Activated naive CD4-positive, alpha-beta T cell treated with anti-CD3 and anti-CD28 coated beads, Interleukin-2, amount 50 U/mL, for 16 hours (primary cell): ENCODE measurements around the gene TMEM131L.

Experiments
- DNase-seq: peaks from one replicate; pipeline ENCODE4 v3.0.0-alpha.2; 2020

The TMEM131L gene

DNA sequence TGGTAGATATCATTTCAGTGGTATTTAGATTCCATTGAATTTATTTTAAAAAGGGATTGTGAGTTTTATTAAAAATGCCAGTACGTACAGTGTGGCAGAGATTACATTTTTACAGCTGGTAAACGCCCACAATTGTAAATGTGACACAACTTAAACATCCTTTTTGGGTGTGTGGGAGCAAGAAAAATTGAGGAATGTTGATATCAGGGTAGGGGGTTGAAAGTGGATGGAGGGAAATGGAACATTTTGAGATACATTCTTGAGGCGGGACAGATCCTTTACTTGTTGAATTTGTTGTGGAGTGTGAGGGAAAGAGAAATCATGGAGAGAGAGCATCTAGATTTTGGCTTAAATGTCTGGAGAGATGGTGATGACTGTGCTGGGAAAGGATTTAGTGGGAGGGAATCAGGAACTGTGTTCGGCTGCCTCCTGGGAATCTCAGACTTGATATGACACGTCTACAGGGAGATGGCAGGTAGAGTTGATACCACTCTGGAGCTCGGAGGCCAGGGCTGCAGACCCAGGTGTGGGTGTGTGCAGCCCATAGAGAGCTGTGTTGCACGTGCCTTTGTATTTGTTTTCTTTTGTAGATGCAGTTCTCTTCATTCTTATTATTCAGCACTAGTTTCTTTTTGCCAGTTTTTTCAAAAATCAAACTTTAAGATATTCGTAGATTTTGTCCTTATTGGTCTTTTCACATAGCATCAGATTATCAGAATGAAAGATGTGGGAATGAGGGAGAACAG is 10.8 kb downstream of the TMEM131L start:
- DNase-seq, result no peak

DNA sequence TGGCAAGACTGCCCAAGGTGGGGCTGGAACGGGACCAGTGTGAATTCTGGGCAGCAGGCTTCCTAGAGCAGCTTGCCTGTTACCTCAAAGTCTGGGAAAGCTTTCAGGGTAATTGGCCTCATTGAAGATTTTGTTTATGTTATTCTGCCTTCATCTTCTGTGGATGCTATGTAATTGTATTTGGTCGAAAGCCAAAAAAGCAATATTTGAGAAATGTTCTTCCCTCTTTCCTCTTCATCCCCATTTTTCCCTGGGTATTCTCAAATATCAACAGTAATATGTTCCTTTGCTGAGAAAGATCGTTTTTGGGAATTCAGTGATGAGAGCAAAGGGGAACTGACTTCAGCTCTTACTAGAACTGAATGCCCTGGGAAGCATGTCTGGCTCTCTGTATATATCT is 12.9 kb downstream of the TMEM131L start:
- no peak for DNase-seq

DNA sequence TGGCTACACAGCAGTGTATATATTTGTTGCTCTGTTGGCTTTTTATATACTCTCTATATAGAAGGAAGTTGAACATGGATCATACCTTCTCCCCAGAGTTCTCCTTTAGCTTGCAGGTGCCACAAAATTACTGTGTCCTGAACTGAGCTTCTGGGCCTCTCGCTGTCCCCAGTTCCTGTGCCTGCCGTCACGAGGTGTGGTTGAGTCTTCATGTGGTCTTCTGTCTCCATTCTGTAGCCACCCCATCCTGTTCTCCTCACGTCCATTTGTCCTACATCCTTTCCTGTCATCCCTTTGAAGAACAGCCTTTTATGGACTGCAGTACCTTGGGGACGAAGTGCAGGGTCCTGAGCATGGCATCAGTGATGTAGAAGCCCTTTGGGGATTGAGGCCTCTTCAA is 14.5 kb downstream of the TMEM131L start:
- DNase-seq, result no peak

DNA sequence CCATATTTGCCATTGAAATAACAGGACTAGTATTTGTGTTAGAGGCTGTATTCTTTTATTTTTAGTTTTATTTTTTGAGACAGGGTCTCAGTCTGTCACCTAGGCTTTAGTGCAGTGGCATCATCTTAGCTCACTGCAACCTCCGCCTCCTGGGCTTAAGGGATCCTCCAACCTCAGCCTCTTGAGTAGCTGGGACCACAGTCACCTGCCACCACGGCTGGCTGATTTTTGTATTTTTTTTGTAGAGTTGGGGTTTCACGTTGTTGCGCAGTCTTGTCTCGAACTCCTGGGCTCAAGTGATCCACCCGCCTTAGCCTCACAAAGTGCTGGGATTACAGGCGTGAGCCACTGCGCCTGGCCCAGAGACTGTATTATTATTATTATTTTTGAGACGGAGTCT is 15.3 kb downstream of the TMEM131L start:
- no peak for DNase-seq

DNA sequence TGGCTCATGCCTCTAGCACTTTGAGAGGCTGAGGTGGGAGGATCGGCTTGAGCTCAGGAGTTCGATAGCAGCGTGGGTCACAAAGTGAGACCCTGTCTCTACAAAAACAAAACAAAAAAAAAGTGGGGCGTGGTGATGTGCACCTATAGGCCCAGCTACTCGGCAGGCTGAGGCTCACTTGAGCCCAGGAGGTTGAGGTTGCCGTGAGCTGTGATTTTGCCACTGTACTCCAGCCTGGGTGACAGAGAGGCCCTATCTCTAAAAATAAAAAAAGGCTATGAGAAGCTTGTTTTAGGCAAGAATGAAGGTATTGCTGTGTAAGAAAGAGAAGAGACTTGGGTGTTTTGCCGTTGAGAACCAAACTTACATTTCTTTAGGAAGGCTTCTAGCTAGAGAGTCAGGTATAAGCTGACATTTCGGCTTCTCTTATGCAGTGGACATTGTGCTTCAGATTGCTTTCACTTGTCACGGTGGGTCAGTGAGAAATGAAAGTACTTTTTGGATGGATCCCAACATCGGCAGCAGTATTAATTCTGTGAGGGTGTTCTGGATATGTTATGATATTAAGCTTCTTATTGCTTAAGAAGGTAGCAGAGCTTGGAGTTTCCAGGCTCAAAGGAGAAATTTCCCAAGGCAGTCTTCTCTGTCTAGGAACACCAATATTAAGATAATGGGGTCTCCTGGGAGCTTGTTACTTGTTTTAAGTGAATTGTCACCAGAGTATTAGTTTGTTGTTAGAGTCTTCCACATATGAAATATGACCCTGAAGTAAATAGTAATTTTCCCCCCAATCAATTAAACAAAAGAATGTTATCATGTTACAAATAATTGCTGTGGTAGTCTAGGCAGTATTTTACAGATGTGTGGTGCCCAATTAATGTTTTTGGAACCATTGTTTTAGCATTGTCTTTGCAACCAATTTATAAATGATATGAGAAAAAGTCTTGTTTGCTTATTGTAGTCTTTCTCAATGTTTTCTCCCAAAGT is 17.6 kb downstream of the TMEM131L start:
- DNase-seq, result no peak

DNA sequence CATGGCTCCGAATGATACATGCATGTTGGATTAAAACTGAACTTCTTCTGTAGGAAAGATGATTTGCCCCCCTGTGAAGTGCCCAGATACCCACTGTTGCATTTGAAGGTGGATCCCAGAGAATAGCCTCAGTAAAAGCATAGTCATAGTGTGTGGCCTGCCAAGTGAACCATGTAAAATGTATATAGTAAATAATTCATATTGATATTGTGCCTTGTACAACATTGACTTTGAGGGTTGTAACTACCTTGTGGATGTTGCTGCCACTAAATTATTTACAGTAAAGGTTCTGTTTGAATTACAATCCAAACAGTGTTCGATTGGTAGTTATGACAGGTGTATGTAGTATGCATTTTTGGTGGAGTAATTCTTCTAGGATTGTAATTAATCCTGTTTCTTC is 19.2 kb downstream of the TMEM131L start:
- DNase-seq, result no peak

DNA sequence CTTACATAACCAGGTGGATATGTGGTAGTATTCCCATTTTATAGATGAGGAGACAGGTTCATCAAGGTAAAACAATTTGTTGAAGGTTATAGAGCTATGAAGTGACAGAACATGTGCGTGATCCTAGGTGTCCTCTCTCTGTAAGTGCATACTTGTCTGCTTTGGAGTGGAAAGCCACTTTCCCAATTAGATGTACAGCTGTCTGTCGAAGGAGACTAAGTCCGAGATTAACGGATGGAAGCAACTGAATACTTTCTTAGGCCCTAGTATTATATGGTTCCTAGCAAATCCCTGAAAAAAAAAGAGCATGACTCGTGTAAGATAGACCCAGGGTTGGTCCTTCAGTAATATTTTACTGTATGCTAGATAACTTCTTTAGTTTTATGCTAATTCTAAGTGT is 19.7 kb downstream of the TMEM131L start:
- no peak for DNase-seq

DNA sequence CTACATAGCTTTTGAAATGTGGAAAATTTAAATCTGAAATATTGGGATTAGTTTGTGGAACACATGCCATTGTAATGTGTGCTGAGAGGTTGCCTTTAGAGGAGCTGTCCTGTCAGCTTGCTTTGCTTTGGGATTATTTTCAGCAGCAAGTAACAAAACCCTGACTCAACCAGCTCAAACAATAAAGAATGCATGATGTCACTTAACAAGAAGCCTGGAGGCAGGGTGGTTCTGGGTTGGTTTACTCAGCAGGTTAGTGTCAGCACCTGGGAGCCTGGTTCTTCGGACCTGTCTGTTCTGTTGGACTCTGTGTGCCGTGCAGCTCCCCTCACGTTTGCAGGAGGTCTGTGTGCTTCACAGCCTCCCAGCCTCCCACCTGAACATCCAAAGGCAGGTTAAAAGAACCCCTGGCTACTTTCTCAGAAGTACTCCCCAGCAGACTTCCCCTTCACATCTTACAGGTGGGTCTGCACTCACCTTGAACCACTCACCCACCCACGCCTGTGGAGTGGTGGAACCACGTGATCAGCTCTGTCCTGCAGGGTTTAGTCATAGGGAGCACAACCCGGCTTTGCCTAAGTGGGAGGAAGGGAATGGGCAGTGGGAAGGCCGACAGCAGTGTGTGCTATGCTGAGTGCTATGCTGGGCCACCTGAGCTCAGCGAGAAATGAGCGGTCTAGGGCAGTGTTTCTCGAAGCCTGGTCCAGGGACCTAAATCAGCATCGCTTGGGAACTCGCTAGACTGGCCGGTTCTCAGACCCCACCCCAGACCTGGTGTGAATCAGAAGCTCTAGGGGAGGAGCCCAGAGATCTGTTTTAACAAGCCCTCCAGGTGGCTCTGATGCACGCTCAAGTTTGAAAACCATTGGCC is 20.4 kb downstream of the TMEM131L start:
- DNase-seq, result peak; percentile 46

DNA sequence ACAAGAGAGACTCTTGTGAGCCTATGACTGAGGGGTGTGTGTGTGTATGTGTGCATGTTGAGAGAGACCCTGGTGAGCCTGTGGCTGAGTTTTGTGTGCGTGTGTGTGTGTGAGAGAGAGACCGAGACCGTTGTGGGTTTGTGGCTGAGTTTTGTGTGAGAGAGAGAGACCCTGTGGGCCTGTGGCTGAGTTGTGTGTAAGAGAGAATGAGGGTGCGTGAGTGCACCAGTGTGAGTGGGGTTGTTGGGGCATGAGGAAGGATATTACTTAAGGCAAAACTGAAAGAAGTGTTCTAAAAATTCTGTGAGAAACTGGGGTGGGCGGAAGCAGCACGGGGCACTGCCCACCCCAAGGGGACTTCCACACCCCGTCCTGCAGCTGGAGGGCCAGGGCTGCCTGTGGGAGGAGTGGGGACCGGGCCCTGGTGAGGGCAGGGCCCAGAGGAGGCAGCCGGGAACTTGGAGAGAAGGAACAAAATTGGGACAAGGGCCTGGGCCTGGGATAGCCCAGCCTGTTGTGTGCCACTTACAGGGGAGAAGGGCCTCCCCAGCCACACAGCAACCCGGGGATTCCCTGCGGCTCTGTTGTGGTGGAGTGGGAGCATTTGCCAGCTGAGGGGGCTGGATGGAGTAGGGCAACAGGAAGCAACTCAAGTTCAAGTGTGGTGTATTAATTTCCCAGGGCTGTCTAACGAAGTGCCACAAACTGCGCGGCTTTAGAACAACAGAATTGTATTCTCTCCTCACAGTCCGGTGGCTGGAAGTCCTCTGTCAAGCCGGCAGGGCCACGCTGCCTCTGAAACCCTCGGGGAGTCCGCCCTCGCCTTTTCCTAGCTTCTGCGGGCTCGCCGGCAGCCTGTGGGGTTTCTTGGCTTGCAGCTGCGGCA is 22.1 kb downstream of the TMEM131L start:
- DNase-seq, result peak; percentile 78

DNA sequence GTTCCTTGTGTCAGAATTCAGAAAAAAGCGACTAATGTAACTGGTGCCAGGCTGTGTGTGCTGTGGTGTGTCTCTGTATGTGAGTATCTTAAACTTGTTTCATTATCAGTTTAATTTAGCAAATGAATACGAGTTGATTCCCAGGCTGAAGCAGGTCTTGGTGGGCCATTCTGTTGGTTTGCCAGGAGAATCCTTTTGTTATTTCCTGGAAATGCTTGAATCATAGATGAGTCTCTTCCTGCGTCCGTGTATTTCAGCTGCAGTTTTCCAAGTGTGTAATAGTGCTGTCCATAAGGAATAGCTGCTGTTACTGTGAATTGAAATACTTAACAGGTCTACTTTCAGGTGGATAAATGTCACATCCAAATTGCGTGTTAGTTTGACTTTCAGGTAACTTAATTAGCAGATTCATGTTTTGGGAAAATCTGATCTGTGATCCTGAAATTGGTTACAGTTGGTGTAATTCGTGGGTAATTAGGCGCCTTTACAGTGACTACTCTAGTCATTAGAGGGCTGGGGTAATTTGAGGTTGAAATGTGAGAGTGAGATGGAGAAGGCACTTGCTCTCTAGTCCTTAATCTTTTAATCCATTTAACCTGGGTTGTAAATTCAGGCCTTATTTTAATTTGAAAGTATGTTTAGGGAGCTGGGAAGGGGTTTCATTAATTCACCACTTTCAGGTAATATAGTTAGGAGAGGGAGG is 23.8 kb downstream of the TMEM131L start:
- DNase-seq, result no peak

DNA sequence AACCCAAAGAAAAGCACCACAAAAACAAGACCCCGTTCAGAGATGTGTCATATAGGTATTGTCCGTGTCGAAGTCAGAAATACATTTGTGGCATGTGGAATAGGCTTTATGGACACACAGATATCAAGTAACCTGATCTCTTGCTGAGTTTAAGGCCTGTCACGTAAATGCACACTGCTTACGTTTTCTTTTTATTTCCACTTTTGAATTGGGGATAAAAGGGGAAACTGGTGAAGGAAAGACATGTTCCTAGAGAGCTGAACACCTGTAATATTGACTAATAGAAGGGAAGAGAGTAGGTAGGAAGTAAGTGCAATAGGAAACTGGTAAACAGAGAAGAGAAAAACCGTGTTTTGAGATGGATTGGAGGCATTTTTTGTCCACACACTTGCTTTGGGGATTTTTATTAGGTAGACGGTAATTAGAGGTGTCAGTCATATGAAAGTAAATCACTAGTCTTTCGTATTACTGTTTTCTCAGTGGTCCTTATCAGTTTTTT is 24.9 kb downstream of the TMEM131L start:
- no peak for DNase-seq

DNA sequence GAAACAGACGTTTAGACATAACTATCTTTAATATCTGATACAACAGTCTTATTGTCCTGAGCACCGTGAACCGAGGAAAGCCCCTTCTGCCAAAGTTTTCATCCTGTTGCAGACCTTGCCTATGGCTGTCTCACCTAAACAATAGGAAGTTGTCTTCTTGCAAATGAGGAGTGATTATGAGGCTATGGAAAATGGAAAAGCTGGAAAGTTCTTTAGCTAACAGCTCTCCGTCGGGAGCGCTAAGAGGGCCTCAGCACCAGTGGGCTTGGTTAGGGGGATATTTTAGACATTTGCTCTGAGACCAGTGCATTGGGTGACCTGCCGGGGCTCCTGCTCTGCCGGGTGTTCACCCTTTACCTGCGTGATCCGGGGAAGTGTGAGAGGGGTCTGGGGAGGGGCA is 28.4 kb downstream of the TMEM131L start:
- DNase-seq, result no peak

DNA sequence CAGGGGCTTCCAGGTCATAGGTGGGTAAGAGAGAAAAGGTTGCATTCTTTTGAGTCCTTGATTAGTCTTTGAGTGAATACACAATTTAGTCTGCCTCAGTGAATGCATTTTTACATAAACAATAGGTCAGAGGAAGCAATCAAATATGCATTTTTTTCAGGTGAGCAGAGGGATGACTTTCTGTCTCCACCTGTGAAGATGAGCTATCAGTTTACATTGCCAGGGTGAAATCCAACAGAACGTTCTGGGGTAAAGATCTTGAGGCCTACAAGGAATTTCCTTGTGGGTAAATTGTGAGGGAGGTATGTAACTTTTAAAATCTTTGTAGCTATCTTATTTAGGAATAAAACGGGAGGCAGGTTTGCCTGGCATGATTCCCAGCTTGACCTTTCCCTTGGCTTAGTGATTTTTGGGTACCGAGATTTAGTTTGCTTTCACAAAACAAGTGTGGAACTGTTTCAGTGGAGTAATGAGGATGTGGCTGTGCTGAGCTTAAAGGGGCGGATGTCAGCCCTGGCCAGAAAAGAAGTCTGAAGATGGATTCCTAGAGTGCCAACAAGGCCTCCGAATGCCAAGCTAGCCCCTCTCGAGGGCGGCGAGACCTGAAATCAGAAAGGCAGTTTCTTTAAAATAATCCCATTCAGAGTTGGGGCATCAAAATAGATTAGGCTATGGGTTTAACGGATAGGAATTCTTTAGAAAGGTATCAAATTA is 29.5 kb downstream of the TMEM131L start:
- no peak for DNase-seq

DNA sequence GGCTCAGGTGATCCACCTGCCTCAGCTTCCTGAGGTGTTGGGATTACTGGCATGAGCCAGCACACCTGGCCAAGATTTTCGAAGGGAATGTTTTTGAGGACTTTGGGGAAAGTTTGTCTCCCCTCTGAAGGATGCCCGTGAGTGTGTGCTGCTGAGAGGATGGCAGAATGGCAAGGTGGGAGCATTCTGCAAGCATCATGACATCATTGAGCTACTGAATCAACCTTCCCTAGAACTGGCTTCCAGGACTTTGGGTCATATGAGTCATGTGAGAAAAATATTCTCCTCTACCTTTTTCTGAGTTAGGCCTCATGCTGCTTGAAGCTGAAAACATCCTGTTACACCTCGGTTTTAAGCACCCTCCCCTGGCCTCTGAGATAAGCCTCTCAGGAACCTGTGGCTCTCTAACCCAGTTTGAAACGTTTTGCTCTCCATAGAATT is 31.0 kb downstream of the TMEM131L start:
- peak; percentile 53 for DNase-seq

DNA sequence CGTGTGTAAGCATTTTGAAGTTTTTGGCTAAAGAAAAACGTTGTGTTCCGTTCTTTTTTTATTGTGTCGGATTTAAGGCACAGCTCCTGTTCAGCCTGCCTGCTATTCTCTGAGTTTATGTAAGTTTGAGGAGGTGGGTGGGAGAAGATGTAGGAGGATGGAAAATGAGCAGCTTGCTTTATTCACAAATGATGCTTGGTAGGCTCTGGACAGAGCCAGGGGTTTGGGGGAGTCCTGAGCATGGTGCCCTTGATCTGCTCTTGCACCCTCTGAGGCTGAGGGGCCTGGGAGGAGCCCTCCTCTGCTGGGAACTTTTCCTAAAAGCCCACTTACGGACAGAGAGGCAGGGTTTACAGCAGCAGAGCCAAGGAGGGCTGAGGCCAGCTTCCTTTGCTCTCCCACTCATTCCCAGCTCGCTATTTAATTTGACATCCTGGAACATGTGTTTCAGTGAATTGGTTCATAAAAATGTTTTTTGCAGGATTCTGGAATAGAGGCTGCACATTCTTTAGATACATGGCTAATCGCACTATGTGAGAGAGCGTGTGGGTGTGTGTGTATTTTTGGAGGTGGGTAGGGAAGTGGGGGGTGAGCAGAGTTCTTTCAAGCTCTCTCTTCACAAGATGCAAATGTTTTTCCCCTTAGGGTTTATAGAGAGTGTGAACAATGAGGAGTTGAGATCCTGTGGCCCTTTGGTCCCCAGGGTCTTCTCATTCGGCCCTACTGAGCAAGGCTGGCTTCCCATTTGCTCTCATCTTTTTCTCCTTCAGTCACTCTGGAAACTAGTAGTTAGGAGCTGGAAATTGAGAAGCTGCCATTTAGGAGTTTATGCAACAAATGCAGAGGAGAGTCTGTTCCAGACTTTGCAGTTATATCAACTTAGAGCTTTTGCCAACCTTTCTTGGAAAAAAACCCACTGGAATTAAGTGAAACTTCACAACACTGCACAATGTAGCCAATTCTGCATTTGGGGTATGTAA is 32.1 kb downstream of the TMEM131L start:
- DNase-seq, result no peak

DNA sequence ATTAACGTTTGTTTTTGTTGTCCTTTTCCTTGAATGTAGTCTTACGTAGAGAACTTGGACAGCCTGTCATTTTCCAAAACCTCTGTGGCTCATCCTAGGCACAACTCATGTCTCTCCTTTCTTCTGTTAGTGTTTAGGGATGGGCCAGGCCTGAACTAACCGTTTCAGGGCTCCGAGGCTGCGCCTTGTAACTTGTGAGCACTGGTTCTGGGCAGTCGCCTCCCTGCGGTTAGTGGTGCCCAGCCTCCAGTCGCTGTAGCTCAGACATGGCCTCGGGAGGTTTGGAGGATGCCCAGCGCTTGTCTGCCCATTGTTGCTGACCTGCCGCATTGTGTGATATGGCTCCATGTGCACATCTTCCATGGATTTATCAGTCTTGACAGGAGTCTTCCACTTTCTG is 32.8 kb downstream of the TMEM131L start:
- no peak for DNase-seq

DNA sequence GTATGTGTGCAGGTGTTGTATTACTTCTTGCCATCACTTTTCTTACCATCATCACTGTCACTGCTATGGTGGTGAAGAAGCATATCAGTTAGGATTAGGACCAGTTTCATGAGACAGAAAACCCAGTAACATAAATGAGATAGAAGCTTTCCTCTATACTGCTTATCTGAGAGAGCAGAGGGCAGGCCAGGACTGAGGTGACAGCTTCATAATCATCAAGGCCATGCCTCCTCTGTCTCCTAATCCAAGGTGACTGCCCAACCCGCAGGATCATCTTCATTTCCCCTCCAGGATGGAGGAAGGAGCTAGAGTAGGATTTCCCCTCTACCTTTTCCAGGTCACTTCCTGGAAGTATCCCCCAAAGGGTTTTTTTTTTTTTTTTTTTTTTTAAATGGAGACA is 35.4 kb downstream of the TMEM131L start:
- DNase-seq, result no peak

DNA sequence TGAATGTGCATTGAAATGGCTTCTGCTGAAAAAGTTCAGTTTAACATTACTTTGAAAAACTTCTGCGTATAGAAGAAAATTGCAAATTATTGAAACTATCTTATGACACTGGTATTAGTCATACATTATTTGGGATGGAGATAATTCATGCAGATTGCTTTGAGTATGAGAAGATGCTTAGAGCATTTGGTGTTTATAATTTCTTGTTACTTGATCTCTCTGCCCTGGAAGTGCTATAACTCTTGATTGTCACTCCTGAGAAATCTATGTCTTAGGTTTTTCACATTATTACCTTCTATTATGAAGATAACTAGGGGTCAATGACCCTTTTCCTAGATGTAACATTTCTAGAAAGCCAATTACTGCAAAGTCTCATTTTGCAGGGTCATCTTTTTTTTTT is 36.4 kb downstream of the TMEM131L start:
- DNase-seq, result no peak
